SU-DHL-6 (cell line): Measurements from ENCODE around the gene PIR.

ENCODE experiments used
- H2AFZ ChIP-seq: fragments of 200-600 bp; sonication (generic); 2 replicates; pipeline ENCODE4 v1.6.1; 2014; ENCODE audit warnings: low read depth, mild to moderate bottlenecking, moderate library complexity, mixed read lengths, antibody characterized with exemption, low read length; ENCODE audit not compliant: severe bottlenecking
- H3F3A ChIP-seq: fragments of 200-600 bp; shearing (Covaris generic); 2 replicates; pipeline ENCODE4 v1.6.0; 2016; ENCODE audit warnings: antibody characterized with exemption, mild to moderate bottlenecking; ENCODE audit not compliant: insufficient read depth
- H3K27ac ChIP-seq: fragments of 200-600 bp; sonication (generic); 2 replicates; pipeline ENCODE4 v1.5.1; 2016; ENCODE audit warnings: low read depth, mild to moderate bottlenecking, low read length, moderate library complexity, mixed read lengths
- H3K27me3 ChIP-seq: fragments of 200-600 bp; sonication (generic), shearing (Covaris generic); 2 replicates; pipeline ENCODE4 v1.6.0; 2014; ENCODE audit warnings: mild to moderate bottlenecking, low read length
- H3K36me3 ChIP-seq: fragments of 200-600 bp; sonication (generic); 2 replicates; pipeline ENCODE4 v1.6.1; 2014; ENCODE audit warnings: mild to moderate bottlenecking, low read length, mixed read lengths
- H3K4me2 ChIP-seq: fragments of 300-600, 200-600 bp; shearing (Covaris generic), sonication (generic); 2 replicates; pipeline ENCODE4 v1.6.0; 2014; ENCODE audit warnings: low read length, low read depth, mild to moderate bottlenecking; ENCODE audit not compliant: poor library complexity, severe bottlenecking
- H3K4me3 ChIP-seq: fragments of 200-600 bp; sonication (generic); 2 replicates; pipeline ENCODE4 v1.5.1; 2014; ENCODE audit warnings: antibody characterized with exemption, low read length, mild to moderate bottlenecking, mixed read lengths; ENCODE audit not compliant: insufficient read depth, poor library complexity, severe bottlenecking
- H3K79me2 ChIP-seq: fragments of 200-600 bp; sonication (generic); 2 replicates; pipeline ENCODE4 v1.6.1; 2014; ENCODE audit warnings: mild to moderate bottlenecking, low read length, moderate library complexity; ENCODE audit not compliant: insufficient read depth
- H3K9ac ChIP-seq: fragments of 200-600 bp; sonication (generic); 2 replicates; pipeline ENCODE4 v1.7.0; 2014; ENCODE audit warnings: mild to moderate bottlenecking, low read length
- H3K9me2 ChIP-seq: fragments of 200-600 bp; sonication (generic); replicated peaks from 2 replicates; pipeline ENCODE4 v1.6.1; 2014; ENCODE audit warnings: low read length; ENCODE audit not compliant: insufficient read depth
- H3K9me3 ChIP-seq: fragments of 200-600 bp; sonication (generic); 2 replicates; pipeline ENCODE4 v1.6.1; 2014; ENCODE audit warnings: low read length, mixed read lengths; ENCODE audit not compliant: insufficient read depth
- H4K20me1 ChIP-seq: fragments of 200-600 bp; sonication (generic); 2 replicates; pipeline ENCODE4 v1.6.1; 2014; ENCODE audit warnings: low read depth, mild to moderate bottlenecking, antibody characterized with exemption, low read length, moderate library complexity, mixed read lengths
- EZH2phosphoT487 ChIP-seq: fragments of 200-600 bp; sonication (generic), shearing (Covaris generic); conservative IDR thresholded peaks from 2 replicates; pipeline ENCODE4 v1.6.1; 2018; ENCODE audit warnings: mild to moderate bottlenecking, antibody characterized with exemption, low read length, moderate library complexity, mixed read lengths
- TF ChIP-seq, protein P1 (sequence below): fragments of 200-600 bp; sonication (generic); IDR thresholded peaks from one replicate; pipeline ENCODE4 v1.5.1; 2017; ENCODE audit warnings: antibody characterized with exemption, mild to moderate bottlenecking, low read length, moderate library complexity; ENCODE audit not compliant: insufficient read depth, poor library complexity, severe bottlenecking

The PIR gene

GRCh38 chrX:15499976-15500375, 6.8 kb upstream of the PIR start:
- H4K20me1 ChIP-seq: no peaks in the 10 kb centered on the region
- H3K27ac ChIP-seq: no peak overlapping the region
- H3K4me3 ChIP-seq: no peak overlapping the region
- H3K79me2 ChIP-seq: no peaks in the 10 kb centered on the region
- TF ChIP-seq, protein P1, sequence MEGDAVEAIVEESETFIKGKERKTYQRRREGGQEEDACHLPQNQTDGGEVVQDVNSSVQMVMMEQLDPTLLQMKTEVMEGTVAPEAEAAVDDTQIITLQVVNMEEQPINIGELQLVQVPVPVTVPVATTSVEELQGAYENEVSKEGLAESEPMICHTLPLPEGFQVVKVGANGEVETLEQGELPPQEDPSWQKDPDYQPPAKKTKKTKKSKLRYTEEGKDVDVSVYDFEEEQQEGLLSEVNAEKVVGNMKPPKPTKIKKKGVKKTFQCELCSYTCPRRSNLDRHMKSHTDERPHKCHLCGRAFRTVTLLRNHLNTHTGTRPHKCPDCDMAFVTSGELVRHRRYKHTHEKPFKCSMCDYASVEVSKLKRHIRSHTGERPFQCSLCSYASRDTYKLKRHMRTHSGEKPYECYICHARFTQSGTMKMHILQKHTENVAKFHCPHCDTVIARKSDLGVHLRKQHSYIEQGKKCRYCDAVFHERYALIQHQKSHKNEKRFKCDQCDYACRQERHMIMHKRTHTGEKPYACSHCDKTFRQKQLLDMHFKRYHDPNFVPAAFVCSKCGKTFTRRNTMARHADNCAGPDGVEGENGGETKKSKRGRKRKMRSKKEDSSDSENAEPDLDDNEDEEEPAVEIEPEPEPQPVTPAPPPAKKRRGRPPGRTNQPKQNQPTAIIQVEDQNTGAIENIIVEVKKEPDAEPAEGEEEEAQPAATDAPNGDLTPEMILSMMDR: no peak
- TF ChIP-seq EZH2phosphoT487: no peak
- H3F3A ChIP-seq: no peaks in the 10 kb centered on the region
- no peak overlapping the region for H2AFZ ChIP-seq
- no peaks in the 10 kb centered on the region for H3K36me3 ChIP-seq
- no peaks in the 10 kb centered on the region for H3K9me2 ChIP-seq
- no peak overlapping the region for H3K4me2 ChIP-seq
- H3K9ac ChIP-seq: no peak overlapping the region
- H3K27me3 ChIP-seq: no peaks in the 10 kb centered on the region
- H3K9me3 ChIP-seq: no peaks in the 10 kb centered on the region

DNA sequence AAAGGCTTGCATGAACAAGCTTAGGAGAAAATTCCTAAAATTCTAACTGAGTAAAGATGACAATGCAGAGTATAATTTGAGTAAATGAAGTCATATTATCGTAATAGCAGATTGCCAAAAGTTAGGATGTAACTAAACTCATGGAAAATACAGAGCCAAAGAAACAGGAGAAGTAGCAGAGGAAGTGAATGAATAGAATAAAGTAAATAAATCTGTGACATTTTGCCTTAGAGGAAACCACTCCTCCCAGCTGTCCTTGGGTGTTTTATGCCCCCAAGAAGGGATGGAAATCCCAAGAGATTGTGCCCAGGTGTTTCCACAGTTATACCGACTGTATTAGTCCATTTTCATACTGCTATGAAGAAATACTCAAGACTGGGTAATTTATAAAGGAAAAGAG, 5.6 kb upstream of the PIR start:
- Histone ChIP-seq H3K4me2 (no peak overlapping the region), H4K20me1 (no peaks in the 10 kb centered on the region), H3K79me2 (no peaks in the 10 kb centered on the region), H2AFZ (no peak overlapping the region), H3K4me3 (no peak overlapping the region), H3K9me2 (no peaks in the 10 kb centered on the region), H3K27ac (no peak overlapping the region), H3F3A (no peaks in the 10 kb centered on the region), H3K9me3 (no peaks in the 10 kb centered on the region), H3K36me3 (no peaks in the 10 kb centered on the region), H3K9ac (no peak overlapping the region), H3K27me3 (no peaks in the 10 kb centered on the region)
- no peak for TF ChIP-seq EZH2phosphoT487
- TF ChIP-seq, protein P1: no peak

DNA sequence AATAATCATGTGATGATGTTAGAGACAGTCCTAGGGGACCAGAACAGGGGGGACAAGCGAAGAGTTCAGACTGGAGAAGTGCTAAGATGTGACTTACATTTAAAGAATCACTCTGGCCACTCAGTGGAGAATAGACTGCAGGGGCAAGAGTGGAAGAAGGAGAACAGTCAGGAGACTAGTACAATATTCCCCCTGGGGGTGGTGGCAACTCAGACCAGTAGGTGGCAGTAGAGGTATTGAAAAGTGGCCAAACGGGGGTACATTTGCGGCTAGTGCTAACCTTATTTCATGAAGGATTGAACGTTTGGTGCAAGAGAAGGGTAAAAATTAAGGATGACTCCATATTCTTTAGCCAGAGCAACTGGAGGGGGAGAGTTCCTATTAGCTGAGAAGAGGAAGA, 4.7 kb upstream of the PIR start:
- Histone ChIP-seq H3K4me3 (no peak overlapping the region), H3F3A (no peaks in the 10 kb centered on the region), H3K36me3 (no peaks in the 10 kb centered on the region), H3K27ac (no peak overlapping the region), H3K9me3 (no peaks in the 10 kb centered on the region), H3K9ac (no peak overlapping the region), H3K4me2 (no peak overlapping the region), H3K9me2 (no peaks in the 10 kb centered on the region), H3K79me2 (no peaks in the 10 kb centered on the region), H4K20me1 (no peaks in the 10 kb centered on the region), H3K27me3 (no peaks in the 10 kb centered on the region), H2AFZ (no peak overlapping the region)
- TF ChIP-seq, protein P1: peak; percentile 15
- TF ChIP-seq EZH2phosphoT487: no peak

DNA sequence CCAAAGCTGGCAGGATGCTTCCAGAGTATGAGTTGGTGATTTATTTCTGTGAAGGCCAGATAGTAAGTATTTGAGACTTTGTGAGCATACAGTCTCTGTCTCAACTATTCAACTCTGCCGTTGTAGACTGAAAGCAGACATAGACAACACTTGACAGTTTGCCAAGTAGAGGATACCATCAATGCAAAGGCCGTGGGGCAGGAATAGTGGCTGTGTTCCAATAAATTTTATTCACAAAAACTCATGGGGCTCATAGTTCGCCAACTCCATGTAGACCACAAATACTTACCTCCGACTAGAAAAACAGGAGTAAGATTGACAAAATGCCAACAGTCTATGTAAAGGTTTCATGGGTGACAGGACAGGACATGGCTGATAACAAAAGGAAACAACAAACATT, 3.7 kb upstream of the PIR start:
- H3K36me3 ChIP-seq: no peaks in the 10 kb centered on the region
- no peak for TF ChIP-seq EZH2phosphoT487
- TF ChIP-seq, protein P1: no peak
- H3K4me3 ChIP-seq: no peak overlapping the region
- no peak overlapping the region for H2AFZ ChIP-seq
- no peaks in the 10 kb centered on the region for H4K20me1 ChIP-seq
- no peaks in the 10 kb centered on the region for H3F3A ChIP-seq
- no peak overlapping the region for H3K27ac ChIP-seq
- no peak overlapping the region for H3K4me2 ChIP-seq
- no peak overlapping the region for H3K9ac ChIP-seq
- no peaks in the 10 kb centered on the region for H3K9me3 ChIP-seq
- H3K79me2 ChIP-seq: no peaks in the 10 kb centered on the region
- H3K27me3 ChIP-seq: no peaks in the 10 kb centered on the region
- H3K9me2 ChIP-seq: no peaks in the 10 kb centered on the region
